GM12878 (cell line): ENCODE measurements around the gene ADGRL3. TPM values are rescaled to one million over a fixed set of nuclear protein-coding genes. Genes with fewer than 3 reads are reported as not detected.

Experiments used
- ATAC-seq: fragments of 200-7000 bp; cut with Tn5 transposase; 3 replicates; pipeline ENCODE4 v1.9.1; 2020; ENCODE audit warnings: mild to moderate bottlenecking, moderate library complexity
- BruUV-seq: library from RNA; stranded (reverse); fragments of 400-500 nt; replicated peaks from 2 replicates; lab custom pipeline; 2021; lab: Mats Ljungman, UMichigan
- CTCF ChIA-PET: fragments of 300-600 bp; sonication (Branson Sonifier 250); formaldehyde crosslinking; extraction: SDS; loops from one replicate; lab custom pipeline; 2021; ENCODE audit warnings: inconsistent platforms; lab: Yijun Ruan, JAX
- POLR2A ChIA-PET: fragments of 350-600 bp; formaldehyde crosslinking; extraction: SDS; loops from one replicate; lab custom pipeline; 2021; ENCODE audit warnings: inconsistent platforms; lab: Charles Lee
- RAD21 ChIA-PET: fragments of 300-600 bp; sonication (Branson Sonifier 250); formaldehyde crosslinking; loops from one replicate; lab custom pipeline; 2023; ENCODE audit warnings: antibody characterized with exemption; ENCODE audit not compliant: unreplicated experiment; lab: Charles Lee
- SMC1A ChIA-PET: fragments of 300-600 bp; sonication (Branson Sonifier 250); formaldehyde crosslinking; loops from one replicate; lab custom pipeline; 2023; ENCODE audit not compliant: unreplicated experiment, uncharacterized antibody; lab: Charles Lee
- DNase-seq: peaks from one replicate; pipeline ENCODE4 v3.0.0-alpha.2; 2011; ENCODE audit warnings: low read depth, low spot score
- FAIRE-seq: peaks from 3 replicates; lab custom pipeline; 2011; peaks lifted over from hg19 to GRCh38; lab: Jason Lieb, UNC
- H2AFZ ChIP-seq: 2 replicates; pipeline ENCODE4 v1.6.0; 2011; ENCODE audit warnings: low read depth, low read length, control low read depth; ENCODE audit not compliant: control insufficient read depth
- H3K27ac ChIP-seq: 2 replicates; pipeline ENCODE4 v1.5.1; 2011; ENCODE audit warnings: control low read depth; ENCODE audit not compliant: control insufficient read depth, insufficient read depth
- H3K27me3 ChIP-seq, 2 experiments: replicated peaks in 1 of 2; 2 replicates each; pipeline versions ENCODE4 v1.6.0 to v1.6.1; 2011; ENCODE audit warnings: low read length in 1 of 2; ENCODE audit not compliant: control insufficient read depth in 2 of 2, insufficient read depth in 2 of 2
- H3K36me3 ChIP-seq, 2 experiments: 2 replicates each; pipeline ENCODE4 v1.5.1; 2011; ENCODE audit warnings: low read length in 1 of 2; ENCODE audit not compliant: control insufficient read depth in 2 of 2, insufficient read depth in 2 of 2
- H3K4me1 ChIP-seq: 2 replicates; pipeline ENCODE4 v1.6.1; 2011; ENCODE audit warnings: mild to moderate bottlenecking, low read length, moderate library complexity, mixed read lengths; ENCODE audit not compliant: control insufficient read depth, insufficient read depth
- H3K4me2 ChIP-seq: 2 replicates; pipeline ENCODE4 v1.6.0; 2011; ENCODE audit warnings: control low read depth; ENCODE audit not compliant: control insufficient read depth, insufficient read depth
- H3K4me3 ChIP-seq: fragments of 200-600 bp; sonication (generic); 2 replicates; pipeline ENCODE4 v1.5.1; 2016
- H3K79me2 ChIP-seq: 2 replicates; pipeline ENCODE4 v1.6.0; 2011; ENCODE audit warnings: low read length; ENCODE audit not compliant: control insufficient read depth, insufficient read depth
- H3K9ac ChIP-seq: 2 replicates; pipeline ENCODE4 v1.8.0; 2011; ENCODE audit warnings: low read length, control low read depth, mixed read lengths; ENCODE audit not compliant: control insufficient read depth, insufficient read depth
- H3K9me3 ChIP-seq: replicated peaks from 3 replicates; pipeline ENCODE4 v1.5.1; 2011; ENCODE audit warnings: mild to moderate bottlenecking, low read length; ENCODE audit not compliant: control insufficient read depth, insufficient read depth
- H4K20me1 ChIP-seq: 2 replicates; pipeline ENCODE4 v1.6.0; 2011; ENCODE audit not compliant: control insufficient read depth, insufficient read depth
- GATAD2B ChIP-seq: fragments of 450-650 bp; conservative IDR thresholded peaks from 2 replicates; pipeline ENCODE4 v1.6.1; 2017; ENCODE audit warnings: low read depth, mild to moderate bottlenecking, moderate library complexity
- PRDM15 ChIP-seq: fragments of 450-650 bp; formaldehyde crosslinking; IDR thresholded peaks from 2 replicates; pipeline ENCODE4 v1.4.0; 2020; ENCODE audit warnings: mild to moderate bottlenecking, moderate library complexity
- RCOR1 ChIP-seq: conservative IDR thresholded peaks from 2 replicates; pipeline ENCODE4 v1.6.1; 2012; ENCODE audit warnings: low read depth, low read length, improper control_type of control experiment
- TBL1XR1 ChIP-seq: IDR thresholded peaks from 2 replicates; pipeline ENCODE4 v1.6.1; 2012; ENCODE audit warnings: low read depth, low read length, improper control_type of control experiment
- WGBS: methylation state at CpG from one replicate; pipeline ENCODE4 v1.1.6; 2016; ENCODE audit warnings: low lambda C conversion rate; ENCODE audit not compliant: insufficient replicate concordance, insufficient coverage; ENCODE audit errors: missing lambda C conversion rate; 5-methylcytosine and 5-hydroxymethylcytosine counted together
- in situ Hi-C: fragments of 300-500 bp; cut with MboI; formaldehyde crosslinking; loops from 9 replicates; pipeline ENCODE4 v1.14.3; 2018; ENCODE audit warnings: mixed read lengths
- intact Hi-C: fragments of 100-400 bp; cut with micrococcal nuclease; formaldehyde crosslinking; loops from one replicate; pipeline ENCODE4 v1.14.2; 2022; ENCODE audit not compliant: unreplicated experiment
- polyA plus RNA-seq, 11 experiments: library from polyadenylated mRNA; depleted of rRNA in 4 of 11; unstranded in 6 of 11; stranded (reverse) in 5 of 11; fragments of >200 nt; fragmentation: Nextera tagmentation in 4 of 11; fragmentation: Illumina TruSeq in 1 of 11; extraction: Ambion mirVana in 4 of 11; extraction: Trizol in 1 of 11; gene quantifications; 1 replicate in 1 of 11; 2 replicates in 10 of 11; pipeline versions ENCODE4 v1.2.1 to v1.2.3, GENCODE V29; 2011 to 2016; ENCODE audit warnings: inconsistent platforms in 2 of 11, missing spikeins in 2 of 11, low read depth in 1 of 11
- total RNA-seq, 4 experiments: library from RNA; depleted of rRNA in 3 of 4; stranded (reverse); fragments of >200 nt in 3 of 4; fragmentation: Illumina TruSeq in 1 of 4; extraction: Trizol in 1 of 4; gene quantifications; 2 replicates each; pipeline versions ENCODE4 v1.2.1 to v1.2.3, GENCODE V29; 2013 to 2021

The ADGRL3 gene
- total and polyA plus RNA-seq, 10 of the 15 experiments (the other 5 are each of a cell fraction or from before 2014, with no cell fraction given): 1.1 TPM; not detected in 9

- Histone ChIP-seq H3K4me2 (no peak overlapping the region), H3K9me3 (no peaks in the 10 kb centered on the region), H3K36me3 (no peaks in the 10 kb centered on the region), H3K9ac (no peak overlapping the region), H3K27ac (no peak overlapping the region), H3K27me3 (no peaks in the 10 kb centered on the region), H4K20me1 (no peaks in the 10 kb centered on the region), H3K4me1 (no peaks in the 10 kb centered on the region), H3K79me2 (no peaks in the 10 kb centered on the region), H3K4me3 (no peak overlapping the region), H2AFZ (no peak overlapping the region)
- intact Hi-C loops: no loop called here
- POLR2A ChIA-PET: no interaction called here
- CTCF ChIA-PET: no interaction called here
- BruUV-seq: no TSS peak
- in situ Hi-C loops: no loop called here
- TF ChIP-seq PRDM15 (CRISPR knock-in tag): no peak
- TF ChIP-seq TBL1XR1: no peak
- no peak for TF ChIP-seq GATAD2B
- no peak for TF ChIP-seq RCOR1
- no peak for ATAC-seq
- WGBS: 93% methylated on average over 2 of the region's 2 CpGs
- no peak for DNase-seq
- RAD21 ChIA-PET: no interaction called here
- no peak for FAIRE-seq
- SMC1A ChIA-PET: no interaction called here
Measured at GRCh38 chr4:61296144-61296543, 96.0 kb downstream of the ADGRL3 start.
